Lung (tissue), 12 donors: ENCODE data around the gene CHL1. TPM values are rescaled to one million over a fixed set of nuclear protein-coding genes. Genes with fewer than 3 reads are reported as not detected.

ENCODE experiments used
- ATAC-seq: fragments of 200-7000 bp; cut with Tn5 transposase; one replicate; pipeline ENCODE4 v1.9.1; 2020; ENCODE audit warnings: moderate number of reproducible peaks; ENCODE audit not compliant: insufficient read depth, low FRiP score
- DNase-seq, 3 donors: peaks; one replicate each; pipeline ENCODE4 v3.0.0-alpha.2; 2013 to 2017
- H3K27ac ChIP-seq, 2 donors: one replicate each; pipeline ENCODE4 v1.5.1; 2013; ENCODE audit warnings: mild to moderate bottlenecking in 2 of 2, moderate library complexity in 2 of 2, control low read depth in 1 of 2, inconsistent platforms in 1 of 2, low read depth in 1 of 2, low read length in 1 of 2
- H3K27me3 ChIP-seq, 3 donors: one replicate each; pipeline ENCODE4 v1.5.1; 2013; ENCODE audit warnings: low read length in 2 of 3; ENCODE audit not compliant: control insufficient read depth in 3 of 3, insufficient read depth in 3 of 3
- H3K36me3 ChIP-seq, 4 donors: one replicate each; pipeline ENCODE4 v1.5.1; 2013; ENCODE audit warnings: low read length in 4 of 4, mild to moderate bottlenecking in 1 of 4, moderate library complexity in 1 of 4; ENCODE audit not compliant: control insufficient read depth in 4 of 4, insufficient read depth in 4 of 4
- H3K4me1 ChIP-seq, 5 donors: one replicate each; pipeline ENCODE4 v1.5.1; 2013; ENCODE audit warnings: low read length in 5 of 5, mild to moderate bottlenecking in 2 of 5, moderate library complexity in 1 of 5; ENCODE audit not compliant: control insufficient read depth in 5 of 5, insufficient read depth in 5 of 5
- H3K4me3 ChIP-seq: one replicate; pipeline ENCODE4 v1.5.1; 2013; ENCODE audit warnings: mild to moderate bottlenecking, control low read depth, moderate library complexity
- H3K9ac ChIP-seq, 2 donors: one replicate each; pipeline ENCODE4 v1.5.1; 2013; ENCODE audit warnings: low read length in 2 of 2, control low read depth in 1 of 2; ENCODE audit not compliant: insufficient read depth in 1 of 2
- H3K9me3 ChIP-seq, 4 donors: one replicate each; pipeline ENCODE4 v1.5.1; 2013; ENCODE audit warnings: low read length in 3 of 4, mild to moderate bottlenecking in 1 of 4, moderate library complexity in 1 of 4; ENCODE audit not compliant: control insufficient read depth in 4 of 4, insufficient read depth in 3 of 4
- CTCF ChIP-seq: IDR thresholded peaks from 2 replicates; pipeline ENCODE4 v1.5.1; 2012; ENCODE audit warnings: mild to moderate bottlenecking; ENCODE audit errors: control extremely low read depth, extremely low read depth
- WGBS, 2 donors: extraction: QIAGEN DNeasy Blood & Tissue Kit; methylation state at CpG; one replicate each; pipeline ENCODE4 v1.1.7; 2013; 5-methylcytosine and 5-hydroxymethylcytosine counted together
- polyA plus RNA-seq, 2 donors: library from polyadenylated mRNA; stranded (reverse); fragments of 200-250 nt; gene quantifications; one replicate each; pipeline ENCODE4 v1.2.1, GENCODE V29; 2013
- total RNA-seq, 2 donors: library from RNA; depleted of rRNA in 1 of 2; stranded (reverse); fragments of >200 nt in 1 of 2; gene quantifications; one replicate each; pipeline ENCODE4 v1.2.1, GENCODE V29; 2014 to 2021
- donor health status: control.
- donor health status: control.
- donor health status: Bipolar disorder and iron deficiency.
- donor health status: healthy.
- donor health status: DM: yes; HTN: yes; CAD: no.

Gene CHL1
- total and polyA plus RNA-seq, 4 donors, result 1.1 to 11.5 (median 8.1) TPM

- no peak overlapping the region for H3K4me3 ChIP-seq
- H3K9me3 ChIP-seq, result no peaks in the 10 kb centered on the region
- TF ChIP-seq CTCF, result no peak
- H3K9ac ChIP-seq, result no peak overlapping the region
- DNase-seq, result no peak
- no peak for ATAC-seq
- no peaks in the 10 kb centered on the region for H3K4me1 ChIP-seq
- no peaks in the 10 kb centered on the region for H3K27me3 ChIP-seq
- H3K27ac ChIP-seq, result no peak overlapping the region
- 44 to 51% methylated on average over 2 of the region's 2 CpGs for WGBS, 2 donors
- no peaks in the 10 kb centered on the region for H3K36me3 ChIP-seq
These were observed 136.1 kb downstream of the CHL1 start for GRCh38 chr3:332701-333100.

- Histone ChIP-seq H3K27me3 (no peaks in the 10 kb centered on the region), H3K36me3 (no peaks in the 10 kb centered on the region), H3K27ac (no peak overlapping the region), H3K4me3 (no peak overlapping the region), H3K9me3 (no peaks in the 10 kb centered on the region), H3K9ac (no peak overlapping the region), H3K4me1 (no peaks in the 10 kb centered on the region)
- WGBS, 2 donors, result 68 to 79% methylated on average over 5 of the region's 5 CpGs
- no peak for ATAC-seq
- no peak for TF ChIP-seq CTCF
- DNase-seq, result no peak
These were observed 138.7 kb downstream of the CHL1 start for GRCh38 chr3:335240-335639.

GRCh38 chr3:339351-339750 lies 142.8 kb downstream of the CHL1 start:
- ATAC-seq (no peak), DNase-seq (peak; percentile 15 to 58 (median 49))
- no peak overlapping the region for H3K4me3 ChIP-seq
- H3K27ac ChIP-seq, result no peak overlapping the region
- H3K36me3 ChIP-seq, result no peaks in the 10 kb centered on the region
- no peak for TF ChIP-seq CTCF
- no peaks in the 10 kb centered on the region for H3K4me1 ChIP-seq
- no peaks in the 10 kb centered on the region for H3K9me3 ChIP-seq
- 59 to 69% methylated on average over 5 of the region's 5 CpGs for WGBS, 2 donors
- H3K9ac ChIP-seq, result no peak overlapping the region
- no peaks in the 10 kb centered on the region for H3K27me3 ChIP-seq

DNA sequence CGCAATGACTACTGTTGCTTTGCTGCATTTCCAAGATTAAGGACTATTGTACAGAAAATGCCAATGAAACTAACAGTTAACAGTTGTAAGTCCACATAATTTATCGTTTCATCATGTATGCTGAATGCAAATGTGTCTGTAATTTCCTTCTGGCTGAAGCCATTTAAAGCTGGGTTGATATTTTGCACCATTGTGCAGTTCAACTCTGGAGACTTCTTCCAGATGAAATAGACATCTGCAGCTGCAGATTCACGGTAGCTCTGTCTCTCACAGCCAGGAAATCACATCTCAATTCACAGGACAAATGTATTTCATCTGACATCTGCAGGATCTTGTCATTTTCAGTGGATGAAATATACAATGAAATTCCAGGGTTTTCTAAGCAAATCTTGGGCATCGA lies 145.4 kb downstream of the CHL1 start:
- Histone ChIP-seq H3K27me3 (no peaks in the 10 kb centered on the region), H3K4me3 (no peak overlapping the region), H3K27ac (no peak overlapping the region), H3K9me3 (no peaks in the 10 kb centered on the region), H3K36me3 (no peaks in the 10 kb centered on the region), H3K9ac (no peak overlapping the region), H3K4me1 (no peaks in the 10 kb centered on the region)
- no peak for TF ChIP-seq CTCF
- 77 to 83% methylated on average over 4 of the region's 4 CpGs for WGBS, 2 donors
- DNase-seq (no peak), ATAC-seq (no peak)
